NCI-H1417 (cell line): ENCODE measurements around the gene HOXC12.

Experiments used
- DNase-seq, 3 experiments: peaks; one replicate each; lab custom pipeline; 2025; lab: John Stamatoyannopoulos, UW

The HOXC12 gene

GRCh38 chr12:54007538-54008259 is 53.0 kb downstream of the HOXC12 start:
- no peak for DNase-seq

DNA sequence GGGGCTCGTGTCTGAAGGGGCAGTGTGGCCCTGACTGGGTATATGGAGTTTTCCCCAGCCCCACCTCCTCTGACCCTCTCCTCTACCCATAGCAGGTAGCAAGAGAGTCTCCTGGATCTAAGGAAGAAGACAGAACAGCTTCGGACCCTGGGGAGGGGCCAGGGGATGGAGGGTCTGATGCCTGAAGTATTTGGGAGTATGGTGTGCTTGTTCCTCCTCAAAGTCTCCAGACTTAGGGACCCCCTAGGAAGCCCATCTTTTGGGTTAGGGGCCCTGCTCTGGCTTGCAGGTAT is 53.5 kb downstream of the HOXC12 start:
- no peak for DNase-seq
